GM12878 (cell line): ENCODE data around the gene SCUBE3.

ENCODE experiments used
- POLR2A ChIP-seq: IDR thresholded peaks from 2 replicates; pipeline ENCODE4 v1.6.1; 2011; ENCODE audit warnings: low read depth, mild to moderate bottlenecking, low read length
- RBBP5 ChIP-seq: fragments of 200-600 bp; sonication (generic); conservative IDR thresholded peaks from 2 replicates; pipeline ENCODE4 v1.6.1; 2016
- RCOR1 ChIP-seq: conservative IDR thresholded peaks from 2 replicates; pipeline ENCODE4 v1.6.1; 2012; ENCODE audit warnings: low read depth, low read length, improper control_type of control experiment
- TF ChIP-seq, protein P1 (sequence below): IDR thresholded peaks from 2 replicates; pipeline ENCODE4 v1.6.1; 2011; ENCODE audit warnings: borderline replicate concordance, low read depth, mild to moderate bottlenecking, moderate library complexity, low read length; ENCODE audit not compliant: insufficient read depth, poor library complexity, severe bottlenecking
- TF ChIP-seq, protein P2 (sequence below): fragments of 450-650 bp; IDR thresholded peaks from 2 replicates; pipeline ENCODE4 v1.6.1; 2017; ENCODE audit warnings: mild to moderate bottlenecking
- TF ChIP-seq, protein P3 (sequence below), 3 experiments: IDR thresholded peaks in 2 of 3; conservative IDR thresholded peaks in 1 of 3; 2 replicates each; pipeline ENCODE4 v1.5.1; 2011; ENCODE audit warnings: low read depth in 3 of 3, low read length in 3 of 3, mild to moderate bottlenecking in 3 of 3, control low read depth in 2 of 3, moderate library complexity in 2 of 3, inconsistent platforms in 1 of 3, mixed read lengths in 1 of 3; ENCODE audit not compliant: control insufficient read depth in 2 of 3, insufficient read depth in 1 of 3; ENCODE audit errors: extremely low read depth in 1 of 3

DNA sequence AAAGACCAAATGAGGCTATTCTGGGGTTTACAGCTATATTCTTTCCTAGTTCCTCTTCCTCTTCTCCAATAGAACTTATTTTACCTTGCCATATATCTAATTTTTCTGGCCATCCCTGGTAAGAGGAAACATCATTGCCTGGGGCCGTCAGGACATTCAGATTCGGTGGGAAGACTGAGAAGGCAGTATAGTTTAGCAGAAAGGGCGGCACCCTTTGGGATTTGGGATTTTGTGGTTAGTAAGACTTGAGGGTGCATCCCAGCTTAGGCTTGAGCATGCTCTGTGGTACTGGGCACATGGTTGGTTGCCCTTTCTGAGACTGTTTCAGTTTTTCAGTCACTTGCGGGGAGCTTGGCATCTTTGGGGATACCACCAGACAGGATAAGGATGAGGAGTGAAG, 21.1 kb downstream of the SCUBE3 start:
- TF ChIP-seq RBBP5 = no peak
- TF ChIP-seq RCOR1 = no peak
- TF ChIP-seq, protein P1, sequence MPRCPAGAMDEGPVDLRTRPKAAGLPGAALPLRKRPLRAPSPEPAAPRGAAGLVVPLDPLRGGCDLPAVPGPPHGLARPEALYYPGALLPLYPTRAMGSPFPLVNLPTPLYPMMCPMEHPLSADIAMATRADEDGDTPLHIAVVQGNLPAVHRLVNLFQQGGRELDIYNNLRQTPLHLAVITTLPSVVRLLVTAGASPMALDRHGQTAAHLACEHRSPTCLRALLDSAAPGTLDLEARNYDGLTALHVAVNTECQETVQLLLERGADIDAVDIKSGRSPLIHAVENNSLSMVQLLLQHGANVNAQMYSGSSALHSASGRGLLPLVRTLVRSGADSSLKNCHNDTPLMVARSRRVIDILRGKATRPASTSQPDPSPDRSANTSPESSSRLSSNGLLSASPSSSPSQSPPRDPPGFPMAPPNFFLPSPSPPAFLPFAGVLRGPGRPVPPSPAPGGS = no peak
- TF ChIP-seq POLR2A = no peak
- TF ChIP-seq, protein P2, sequence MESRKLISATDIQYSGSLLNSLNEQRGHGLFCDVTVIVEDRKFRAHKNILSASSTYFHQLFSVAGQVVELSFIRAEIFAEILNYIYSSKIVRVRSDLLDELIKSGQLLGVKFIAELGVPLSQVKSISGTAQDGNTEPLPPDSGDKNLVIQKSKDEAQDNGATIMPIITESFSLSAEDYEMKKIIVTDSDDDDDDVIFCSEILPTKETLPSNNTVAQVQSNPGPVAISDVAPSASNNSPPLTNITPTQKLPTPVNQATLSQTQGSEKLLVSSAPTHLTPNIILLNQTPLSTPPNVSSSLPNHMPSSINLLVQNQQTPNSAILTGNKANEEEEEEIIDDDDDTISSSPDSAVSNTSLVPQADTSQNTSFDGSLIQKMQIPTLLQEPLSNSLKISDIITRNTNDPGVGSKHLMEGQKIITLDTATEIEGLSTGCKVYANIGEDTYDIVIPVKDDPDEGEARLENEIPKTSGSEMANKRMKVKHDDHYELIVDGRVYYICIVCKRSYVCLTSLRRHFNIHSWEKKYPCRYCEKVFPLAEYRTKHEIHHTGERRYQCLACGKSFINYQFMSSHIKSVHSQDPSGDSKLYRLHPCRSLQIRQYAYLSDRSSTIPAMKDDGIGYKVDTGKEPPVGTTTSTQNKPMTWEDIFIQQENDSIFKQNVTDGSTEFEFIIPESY = no peak
- TF ChIP-seq, protein P3, sequence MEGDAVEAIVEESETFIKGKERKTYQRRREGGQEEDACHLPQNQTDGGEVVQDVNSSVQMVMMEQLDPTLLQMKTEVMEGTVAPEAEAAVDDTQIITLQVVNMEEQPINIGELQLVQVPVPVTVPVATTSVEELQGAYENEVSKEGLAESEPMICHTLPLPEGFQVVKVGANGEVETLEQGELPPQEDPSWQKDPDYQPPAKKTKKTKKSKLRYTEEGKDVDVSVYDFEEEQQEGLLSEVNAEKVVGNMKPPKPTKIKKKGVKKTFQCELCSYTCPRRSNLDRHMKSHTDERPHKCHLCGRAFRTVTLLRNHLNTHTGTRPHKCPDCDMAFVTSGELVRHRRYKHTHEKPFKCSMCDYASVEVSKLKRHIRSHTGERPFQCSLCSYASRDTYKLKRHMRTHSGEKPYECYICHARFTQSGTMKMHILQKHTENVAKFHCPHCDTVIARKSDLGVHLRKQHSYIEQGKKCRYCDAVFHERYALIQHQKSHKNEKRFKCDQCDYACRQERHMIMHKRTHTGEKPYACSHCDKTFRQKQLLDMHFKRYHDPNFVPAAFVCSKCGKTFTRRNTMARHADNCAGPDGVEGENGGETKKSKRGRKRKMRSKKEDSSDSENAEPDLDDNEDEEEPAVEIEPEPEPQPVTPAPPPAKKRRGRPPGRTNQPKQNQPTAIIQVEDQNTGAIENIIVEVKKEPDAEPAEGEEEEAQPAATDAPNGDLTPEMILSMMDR (IDR thresholded peaks at IDR 0.05 in 2 of 3, conservative IDR thresholded peaks at IDR 0.05 in 1 of 3; ENCODE audit: control insufficient read depth in 2 of 3, extremely low read depth in 1 of 3, insufficient read depth in 1 of 3, low read depth in 3 of 3, low read length in 3 of 3) = no peak
